Bone marrow (tissue), 2 donors: ENCODE measurements around the gene LRRC73.
"Not testable (repeated sequence)": the region's sequence is repeated elsewhere in the genome, so short reads cannot be mapped to it uniquely, and the experiment has no call there.

Experiments used
- DNase-seq, 2 donors: peaks; one replicate each; lab custom pipeline; 2025; lab: John Stamatoyannopoulos, UW

The LRRC73 gene

GRCh38 chr6:43509984-43510826 lies at the start of gene LRRC73:
Gene LRRC73, minus strand, starts transcription at chr6:43510346. Its CDS starts 561 bp downstream, at chr6:43509785.
- DNase-seq: peak in 1 of 2 donors; percentile 67

GRCh38 chr6:43559328-43559727 lies 49.2 kb upstream of the LRRC73 start:
- no peak for DNase-seq

DNA sequence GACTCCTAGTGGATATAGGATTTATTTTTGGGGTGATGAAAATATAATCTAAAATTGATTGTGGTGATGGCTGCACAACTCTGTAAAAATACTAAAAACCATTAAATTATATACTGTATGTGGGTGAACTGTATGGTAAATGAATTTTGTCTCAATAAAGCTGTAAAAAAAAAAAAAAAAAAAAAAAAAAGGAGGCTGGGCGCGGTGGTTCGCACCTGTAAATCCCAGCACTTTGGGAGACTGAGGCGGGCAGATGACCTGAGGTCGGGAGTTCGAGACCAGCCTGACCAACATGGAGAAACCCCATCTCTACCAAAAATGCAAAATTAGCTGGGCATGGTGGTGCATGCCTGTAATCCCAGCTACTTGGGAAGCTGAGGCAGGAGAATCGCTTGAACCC lies 47.5 kb upstream of the LRRC73 start:
- DNase-seq: not testable (repeated sequence)

GRCh38 chr6:43547222-43547621 lies 37.1 kb upstream of the LRRC73 start:
- DNase-seq: no peak

DNA sequence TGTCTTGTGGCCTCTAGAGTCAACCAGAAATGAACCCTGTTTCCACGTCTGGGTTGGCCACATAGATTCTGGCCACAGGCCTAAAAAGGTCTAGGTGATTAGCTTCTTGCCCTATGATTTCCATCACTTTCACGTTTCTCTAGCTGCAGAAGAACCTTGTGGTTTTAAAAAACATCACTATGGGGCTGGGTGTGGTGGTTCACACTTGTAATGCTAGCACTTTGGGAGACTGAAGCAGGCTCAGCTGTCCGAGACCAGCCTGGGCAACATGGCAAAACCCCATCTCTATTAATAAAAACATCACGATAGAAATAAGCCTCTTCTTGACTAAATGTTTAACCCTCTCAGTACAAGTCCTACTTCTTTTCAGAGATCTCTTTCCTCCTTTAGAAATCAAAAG lies 34.3 kb upstream of the LRRC73 start:
- DNase-seq: no peak

DNA sequence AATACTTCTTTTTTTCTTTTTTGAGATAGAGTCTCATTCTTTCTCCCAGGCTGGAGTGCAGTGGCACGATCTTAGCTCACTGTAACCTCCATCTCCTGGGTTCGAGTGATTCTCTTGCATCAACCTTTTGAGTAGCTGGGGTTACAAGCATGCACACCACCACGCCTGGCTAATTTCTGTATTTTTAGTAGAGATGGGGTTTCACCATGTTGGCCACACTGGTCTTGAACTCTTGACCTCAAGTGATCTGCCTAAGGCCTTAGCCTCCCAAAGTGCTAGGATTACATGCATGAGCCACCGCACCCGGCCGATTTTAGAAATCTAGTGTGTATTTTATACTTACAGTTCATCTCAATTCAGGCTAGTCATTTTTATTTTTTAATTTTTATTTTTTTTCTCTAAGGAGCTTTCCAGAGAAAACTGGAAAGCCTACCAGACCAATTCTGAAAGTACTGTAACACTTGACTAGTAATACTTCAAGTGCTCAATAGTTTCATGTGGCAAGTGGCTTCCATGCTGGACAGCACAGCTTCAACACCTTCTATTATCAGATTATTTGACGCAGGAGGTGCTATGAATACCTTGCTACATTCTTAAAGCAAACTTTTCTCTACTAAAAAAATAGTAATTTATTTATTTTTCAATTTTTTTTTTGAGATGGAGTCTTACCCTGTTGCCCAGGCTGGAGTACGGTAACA lies 31.8 kb upstream of the LRRC73 start:
- DNase-seq: no peak

GRCh38 chr6:43540507-43540906 lies 30.4 kb upstream of the LRRC73 start:
- no peak for DNase-seq

DNA sequence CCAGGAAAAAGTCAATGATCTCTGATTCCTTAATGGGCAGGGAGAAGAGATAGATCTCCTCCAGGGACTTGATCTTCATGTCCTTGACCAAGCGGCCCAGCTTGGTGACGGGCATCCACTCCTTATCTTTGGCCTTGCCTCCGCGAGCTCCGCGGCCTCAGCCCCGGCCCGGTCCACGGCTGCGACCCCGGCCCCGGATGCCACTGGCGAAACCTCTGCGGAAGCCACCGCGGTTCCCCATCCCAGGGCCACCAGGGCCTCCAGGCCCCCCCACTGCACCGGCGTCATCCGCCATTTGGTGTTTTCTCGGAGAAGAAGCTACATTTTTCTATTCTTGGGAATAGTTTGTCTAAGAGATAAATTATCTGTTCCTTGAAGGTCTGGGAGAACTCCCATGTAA lies 29.3 kb upstream of the LRRC73 start:
- DNase-seq: not testable (repeated sequence)

GRCh38 chr6:43538986-43539385 lies 28.8 kb upstream of the LRRC73 start:
- DNase-seq: not testable (repeated sequence)

GRCh38 chr6:43532201-43532600 lies 22.1 kb upstream of the LRRC73 start:
- DNase-seq: no peak

GRCh38 chr6:43524483-43524961 lies 14.4 kb upstream of the LRRC73 start:
- no peak for DNase-seq

DNA sequence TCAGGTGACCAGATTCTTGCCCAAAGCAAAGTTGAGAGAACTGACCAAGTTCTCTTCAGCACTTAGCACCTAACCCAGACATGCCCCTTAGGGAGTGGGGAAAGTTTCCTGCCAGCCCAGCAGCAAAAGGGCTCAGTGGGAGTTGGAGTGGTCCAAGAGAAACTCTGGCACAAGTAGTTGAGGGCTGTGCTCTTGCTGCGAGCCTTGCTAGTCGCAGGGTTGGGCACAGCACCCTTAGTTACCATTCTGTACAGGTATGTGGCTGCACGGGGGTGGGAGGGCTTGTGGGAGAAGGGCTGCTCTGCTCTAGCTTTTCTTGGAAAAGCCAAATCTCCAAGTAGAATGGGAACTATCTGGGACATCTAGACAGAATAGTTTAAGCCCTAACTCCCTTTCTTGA lies 13.1 kb upstream of the LRRC73 start:
- no peak for DNase-seq

- DNase-seq: no peak
Observed at GRCh38 chr6:43522547-43523261, 12.6 kb upstream of the LRRC73 start.

DNA sequence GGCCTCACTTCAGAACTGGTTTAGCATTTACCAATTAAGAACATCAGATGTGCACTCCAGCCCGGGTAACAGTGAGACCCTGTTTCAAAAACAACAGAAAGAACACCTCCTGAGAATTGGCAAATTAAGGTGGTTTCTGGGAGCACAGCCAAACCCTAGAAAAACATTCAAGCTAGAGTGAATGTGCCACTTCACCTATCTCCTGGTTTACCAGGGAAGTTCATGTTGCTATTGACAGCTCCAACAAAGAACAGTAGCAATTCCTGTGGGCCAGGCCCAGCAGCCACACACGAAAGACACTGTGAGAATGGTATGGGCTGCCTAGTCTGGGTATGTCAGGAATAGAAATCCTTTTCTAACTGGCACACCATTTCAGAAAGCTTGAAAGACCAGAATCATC lies 11.7 kb upstream of the LRRC73 start:
- no peak for DNase-seq

DNA sequence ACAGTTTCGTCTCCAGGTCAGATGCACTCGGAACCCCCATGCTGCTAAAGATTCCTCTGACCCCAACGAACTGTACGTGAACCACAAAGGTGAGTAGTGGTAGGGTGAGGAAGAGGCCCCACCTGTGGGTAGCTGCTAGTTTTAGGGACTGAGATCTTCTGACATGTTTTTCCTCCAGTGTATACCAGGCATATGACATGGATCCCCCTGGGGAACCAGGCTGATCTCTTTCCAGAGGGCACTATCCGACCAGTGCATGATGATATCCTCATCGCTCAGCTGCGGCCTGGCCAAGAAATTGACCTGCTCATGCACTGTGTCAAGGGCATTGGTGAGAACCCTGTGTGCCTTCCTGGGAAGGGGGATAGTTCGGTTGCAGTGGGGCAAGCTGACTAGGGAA lies 10.0 kb upstream of the LRRC73 start:
- DNase-seq: no peak

DNA sequence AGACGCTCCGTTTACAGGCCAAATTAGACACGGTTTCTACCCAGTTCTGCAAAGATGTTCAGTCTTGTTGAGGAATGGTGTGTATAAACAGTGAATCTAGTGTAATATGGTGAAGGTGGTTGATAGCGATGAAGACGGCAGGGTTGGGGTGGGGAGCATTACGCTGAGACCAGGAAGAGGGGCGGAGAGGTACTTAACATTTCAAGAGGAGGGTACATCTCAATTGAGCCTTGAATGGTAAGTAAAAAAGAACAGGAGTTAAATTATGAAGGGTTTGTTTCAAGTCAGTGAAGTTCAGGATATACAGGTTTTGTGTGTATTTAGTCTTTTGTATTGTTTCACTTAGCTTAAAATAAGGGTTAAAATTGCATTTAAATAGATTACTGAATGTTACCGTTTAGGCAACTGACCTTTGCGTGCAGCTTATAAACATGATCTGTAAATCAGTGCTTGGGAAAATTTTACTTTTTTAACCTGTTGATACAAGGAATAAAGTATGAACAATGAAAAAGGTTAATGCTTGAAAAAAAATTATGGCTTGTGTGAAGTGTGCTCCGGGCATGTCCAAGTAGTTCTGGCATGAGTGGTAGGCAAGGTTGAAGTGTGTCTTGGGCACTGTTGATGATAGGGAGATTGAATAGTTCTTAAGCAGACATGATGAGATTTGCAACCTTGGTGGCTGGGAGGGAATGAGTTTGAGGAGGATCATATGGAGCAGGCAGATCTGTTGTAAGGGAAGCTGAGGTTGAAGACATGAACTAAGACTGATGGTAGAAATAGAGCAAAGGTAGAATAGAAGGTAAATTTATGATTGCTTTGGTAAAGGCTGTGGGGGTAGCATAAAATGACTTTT lies 7.6 kb upstream of the LRRC73 start:
- DNase-seq: no peak

DNA sequence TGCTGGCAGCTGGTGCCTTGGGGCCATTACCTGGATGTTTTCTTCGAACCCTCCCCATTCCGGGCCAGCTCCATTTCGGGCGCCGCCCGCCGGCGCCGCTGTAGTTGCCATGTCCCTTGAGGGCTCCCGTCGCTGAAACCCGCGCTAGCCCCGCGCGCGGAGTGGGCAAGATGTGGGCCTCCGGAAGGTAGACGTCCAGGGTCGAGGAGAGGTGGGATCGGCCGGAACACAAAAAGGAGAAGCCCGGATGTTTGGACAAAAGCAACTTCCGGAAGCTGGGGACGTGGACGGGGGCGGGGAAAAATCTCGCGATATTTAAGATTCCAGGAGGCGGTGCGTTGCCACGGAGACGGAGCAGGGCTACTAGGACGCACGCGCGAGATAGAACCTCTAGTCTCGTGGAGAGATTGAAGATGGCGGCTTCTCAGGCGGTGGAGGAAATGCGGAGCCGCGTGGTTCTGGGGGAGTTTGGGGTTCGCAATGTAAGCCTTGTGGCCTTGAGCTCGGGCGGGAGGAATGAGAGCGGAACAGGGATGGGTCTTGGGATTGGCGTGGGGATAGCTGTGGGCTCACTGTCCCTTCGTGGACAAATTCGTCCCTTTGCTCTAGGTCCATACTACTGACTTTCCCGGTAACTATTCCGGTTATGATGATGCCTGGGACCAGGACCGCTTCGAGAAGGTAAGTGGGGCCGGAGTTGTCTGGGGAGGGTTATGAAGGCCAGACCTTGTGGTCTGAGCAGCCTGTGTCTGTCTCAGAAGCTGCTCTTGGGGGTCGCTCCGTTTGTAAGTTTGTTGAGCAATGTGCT lies 6.8 kb upstream of the LRRC73 start, which contains the start of the genes POLR1C and YIPF3:
Gene POLR1C, plus strand, starts transcription at position 393 of the 808 bp plus-strand sequence. Its CDS starts 21 bp downstream, at position 414.
Gene YIPF3, minus strand, starts transcription at position 230 of the 808 bp plus-strand sequence. Its CDS starts 119 bp downstream, at position 111.
- DNase-seq: peak; percentile 83 to 98

- DNase-seq: no peak
Observed at GRCh38 chr6:43516367-43516696, 6.2 kb upstream of the LRRC73 start.

DNA sequence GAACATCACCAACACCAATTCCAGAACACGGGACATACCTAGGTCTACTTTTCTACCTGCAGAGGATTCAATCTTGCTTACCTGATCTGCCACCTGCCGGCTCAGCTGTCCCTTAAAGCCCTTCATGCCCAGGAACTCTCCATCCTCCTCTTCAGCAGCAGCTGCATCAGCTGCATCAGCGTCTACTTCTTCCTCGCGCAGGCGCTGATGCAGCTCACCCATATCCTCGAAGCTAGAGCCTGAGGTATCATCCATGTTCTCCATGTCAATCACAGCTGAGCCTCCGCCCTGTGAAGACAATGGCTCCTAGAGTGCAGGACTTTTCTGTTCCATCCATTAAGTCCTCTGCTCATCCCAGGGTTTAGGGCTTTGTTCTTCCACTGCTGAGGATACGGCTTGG lies 5.7 kb upstream of the LRRC73 start:
- DNase-seq: no peak

- DNase-seq: no peak
Observed at GRCh38 chr6:43511824-43512415, 1.8 kb upstream of the LRRC73 start.
